HG03460 (cell line): ENCODE results near the gene CACNA2D1.
"Not testable (repeated sequence)": the region's sequence is repeated elsewhere in the genome, so short reads cannot be mapped to it uniquely, and the experiment has no call there.

Experiments used
- ATAC-seq: cut with Tn5 transposase; IDR thresholded peaks from one replicate; pipeline ENCODE4 v1.9.1; 2021; ENCODE audit not compliant: unreplicated experiment

CACNA2D1 gene

DNA sequence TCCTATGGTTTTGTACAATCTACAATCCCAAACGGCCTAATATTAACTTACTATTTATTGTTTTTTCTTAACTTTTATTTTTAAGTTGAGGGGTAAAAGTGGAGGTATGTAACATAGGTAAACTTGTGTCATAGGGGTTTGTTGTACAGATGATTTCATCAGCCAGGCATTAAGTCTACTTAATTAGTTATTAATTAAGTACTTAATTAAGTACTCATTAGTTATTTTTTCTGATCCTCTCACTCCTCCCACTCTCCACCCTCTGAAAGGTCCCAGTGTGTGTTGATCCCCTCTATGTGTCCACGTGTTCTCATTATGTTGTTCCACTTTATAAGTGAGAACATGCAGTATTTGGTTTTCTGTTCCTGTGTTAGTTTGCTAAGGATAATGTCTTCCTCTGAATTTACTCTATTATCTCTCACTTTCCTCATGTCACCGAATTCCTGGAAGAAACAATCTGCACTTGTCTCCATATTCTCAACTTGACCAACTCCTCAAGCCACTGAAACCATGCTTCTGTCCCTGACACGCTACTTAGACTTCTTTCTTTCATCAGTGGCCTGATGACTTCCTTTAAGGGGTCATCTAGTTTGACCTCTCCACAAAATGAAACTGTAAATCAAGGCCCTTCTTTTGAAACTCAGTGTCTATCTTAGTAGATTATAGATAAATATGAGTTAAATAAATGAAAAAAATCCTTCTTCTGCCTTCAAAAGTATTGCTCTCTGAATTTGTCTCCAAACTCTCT lies 9.1 kb downstream of the CACNA2D1 start:
- no peak for ATAC-seq

DNA sequence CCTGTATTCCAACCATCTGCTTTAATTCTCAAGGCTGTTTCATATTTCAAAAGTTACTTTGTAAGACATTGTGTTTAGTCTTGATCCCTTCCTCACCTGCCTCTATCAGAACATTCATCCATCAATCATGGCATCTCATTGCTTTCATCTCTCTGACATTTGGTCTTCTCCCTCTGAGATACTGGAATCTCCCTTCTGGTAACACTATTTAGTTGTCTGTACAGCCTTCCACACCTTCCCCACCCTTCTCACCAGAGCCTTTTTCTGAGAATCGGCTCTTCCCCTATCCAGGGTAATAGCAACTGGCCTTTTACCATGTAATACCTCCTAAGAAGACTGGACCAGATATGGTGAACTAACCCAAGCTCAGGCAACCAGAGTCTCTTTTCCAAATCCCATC lies 10.1 kb downstream of the CACNA2D1 start:
- no peak for ATAC-seq

DNA sequence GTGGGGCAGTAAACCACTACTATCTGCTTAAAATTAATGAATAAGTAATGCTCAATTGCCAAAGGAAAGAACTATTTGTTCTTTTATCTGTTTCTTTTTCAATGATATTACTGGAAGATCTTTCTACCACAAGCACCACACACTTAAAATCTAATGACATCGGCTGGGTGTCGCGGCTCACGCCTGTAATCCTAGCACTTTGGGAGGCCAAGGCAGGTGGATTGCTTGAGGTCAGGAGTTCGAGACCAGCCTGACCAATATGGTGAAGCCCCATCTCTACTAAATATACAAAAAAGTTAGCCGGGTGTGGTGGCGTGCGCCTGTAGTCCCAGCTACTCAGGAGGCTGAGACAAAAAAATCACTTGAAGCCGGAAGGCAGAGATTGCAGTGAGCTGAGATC lies 10.8 kb downstream of the CACNA2D1 start:
- ATAC-seq = not testable (repeated sequence)

DNA sequence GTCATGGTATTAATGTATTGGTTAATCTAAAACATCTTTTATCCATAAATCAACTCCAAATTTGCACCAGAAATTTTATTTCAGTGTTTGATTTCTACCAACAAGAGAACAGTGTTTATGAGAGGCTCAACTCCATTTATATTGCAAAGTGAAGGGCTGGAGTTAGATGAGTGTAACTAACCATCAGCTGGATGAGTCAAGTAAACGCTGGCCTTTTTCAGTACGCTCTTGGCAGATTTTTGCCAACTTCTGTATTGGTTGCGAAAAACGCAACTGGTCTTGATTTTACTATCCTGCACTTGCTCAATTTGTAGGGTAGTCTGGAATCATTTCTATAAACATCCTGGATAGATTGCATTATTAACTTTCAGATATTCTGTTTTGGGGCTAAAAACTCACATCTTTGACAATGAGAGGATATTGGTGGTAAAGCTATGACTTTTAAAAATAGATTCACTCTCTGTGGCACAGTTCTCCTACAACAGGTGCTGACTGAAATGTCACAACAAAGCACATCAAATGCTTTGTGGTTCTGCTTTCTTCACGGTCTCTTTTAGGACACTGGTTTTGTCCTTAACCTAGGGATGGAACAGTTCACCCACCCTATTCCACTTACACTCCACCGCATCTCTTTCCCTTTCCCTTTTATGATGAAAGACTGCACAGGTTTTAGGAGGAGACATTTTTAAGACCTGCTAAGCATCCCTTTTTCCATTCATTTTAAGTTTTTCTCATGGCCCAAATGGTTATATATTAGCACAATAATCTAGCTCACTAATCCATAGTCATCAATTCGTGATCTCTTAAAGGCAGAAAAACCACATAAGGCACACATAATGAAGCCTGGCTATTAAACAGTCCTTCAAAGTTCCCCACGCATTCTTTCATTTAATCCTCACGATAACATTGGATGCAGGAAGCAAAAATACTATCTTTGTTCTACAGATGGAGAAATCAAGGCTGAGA lies 12.8 kb downstream of the CACNA2D1 start:
- no peak for ATAC-seq

DNA sequence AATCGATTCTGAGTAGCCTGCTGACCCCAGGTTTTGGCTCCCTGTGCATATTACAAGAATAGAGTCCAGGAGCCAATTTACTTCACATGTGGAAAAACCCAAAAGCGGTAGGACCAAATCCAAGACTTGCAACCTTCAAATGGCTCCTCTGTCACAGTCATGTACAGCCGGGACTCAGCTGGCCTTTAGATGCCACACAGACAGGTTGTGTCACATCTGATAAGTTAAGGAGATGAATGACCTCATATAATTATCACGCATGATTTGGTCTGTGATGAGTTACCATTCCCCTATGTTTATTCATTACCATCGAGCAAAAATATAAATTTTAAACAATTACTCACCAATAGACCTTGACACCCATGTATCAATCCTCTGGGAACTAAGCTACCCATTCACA lies 14.2 kb downstream of the CACNA2D1 start:
- no peak for ATAC-seq

DNA sequence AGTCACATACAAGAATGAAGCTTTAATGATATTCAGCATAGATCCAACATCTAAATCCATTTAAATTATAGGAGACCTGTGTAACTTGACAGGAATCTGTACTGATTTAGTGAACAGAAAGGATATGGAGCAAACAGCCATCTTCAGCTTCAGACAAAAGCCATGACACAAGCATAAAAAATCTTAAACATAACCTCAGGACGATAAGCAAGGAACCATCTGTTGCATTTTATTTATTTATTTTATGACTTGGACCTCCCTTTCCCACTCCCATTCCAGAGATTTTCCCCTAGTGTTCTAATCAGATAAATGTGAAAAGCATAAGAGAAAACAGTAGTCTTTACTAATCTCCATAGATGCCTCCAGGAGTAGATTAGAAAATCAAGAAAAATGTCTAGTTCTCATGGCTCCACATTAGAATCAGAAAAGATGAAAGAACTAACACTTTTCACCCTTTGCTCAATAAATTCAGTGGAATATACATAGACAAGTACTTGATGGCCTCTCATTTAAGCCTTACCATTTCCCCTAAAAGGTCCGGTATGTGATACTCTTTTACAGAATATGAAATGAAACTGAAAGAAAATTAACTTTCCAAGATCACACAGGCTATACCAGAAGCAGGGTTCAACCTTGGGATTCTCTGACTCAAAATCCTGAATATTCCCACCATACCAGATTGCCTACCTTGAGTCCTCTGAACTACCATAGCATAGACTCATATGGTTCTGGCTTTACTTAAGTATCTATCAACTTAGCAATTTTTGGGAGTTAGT lies 15.2 kb downstream of the CACNA2D1 start:
- ATAC-seq = no peak

DNA sequence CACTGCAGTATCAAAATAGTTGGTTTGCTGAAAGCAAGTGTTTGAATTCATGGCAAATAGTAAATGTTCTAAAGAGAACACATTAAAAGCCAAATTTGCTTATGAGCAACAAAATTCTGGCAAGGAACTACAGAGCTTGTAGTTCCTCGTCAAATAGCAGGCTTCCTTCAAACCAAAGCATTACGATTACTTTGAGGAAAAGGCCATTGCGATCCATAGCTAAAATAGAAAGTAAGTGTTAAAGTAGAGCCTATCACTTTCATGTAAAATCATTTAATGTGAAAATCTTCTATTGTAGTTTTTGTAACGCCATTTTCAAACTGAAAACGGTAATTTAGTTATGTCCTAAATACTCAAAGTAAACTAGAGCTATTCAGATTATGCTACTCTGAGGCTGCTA lies 20.1 kb downstream of the CACNA2D1 start:
- no peak for ATAC-seq

DNA sequence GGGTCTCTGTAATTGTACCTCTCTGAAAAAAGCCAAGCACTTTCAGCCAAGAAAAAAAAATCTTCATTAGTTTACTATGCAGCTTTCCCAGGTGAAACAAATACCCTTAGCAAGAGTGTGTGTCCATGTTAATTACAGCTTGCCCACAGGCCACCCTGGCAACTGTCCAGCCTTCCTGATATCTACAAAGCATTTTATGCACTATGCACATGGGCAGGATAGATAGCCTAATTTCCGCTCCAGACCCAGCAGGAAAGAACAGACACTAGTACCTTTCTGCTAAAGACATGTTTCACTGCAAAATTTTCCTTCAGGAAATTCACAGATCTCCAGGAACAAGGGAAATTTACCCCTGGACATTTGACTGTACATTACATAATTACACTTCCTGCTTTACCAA lies 24.4 kb downstream of the CACNA2D1 start:
- no peak for ATAC-seq

DNA sequence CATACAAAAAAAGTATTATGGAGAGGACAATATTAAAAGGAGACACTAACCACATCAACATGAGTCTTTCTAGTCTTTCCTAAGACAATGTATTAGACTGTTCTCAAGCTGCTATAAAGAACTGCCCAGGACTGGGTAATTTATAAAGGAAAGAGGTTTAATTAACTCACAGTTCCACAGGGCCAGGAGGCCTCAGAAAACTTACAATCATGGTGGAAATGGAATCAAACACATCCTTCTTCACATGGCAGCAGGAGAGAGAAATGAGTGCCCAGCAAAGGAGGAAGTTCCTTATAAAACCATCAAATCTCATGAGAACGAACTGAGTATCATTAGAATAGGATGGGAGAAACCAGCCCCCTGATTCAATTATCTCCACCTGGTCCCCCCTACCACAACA lies 25.7 kb downstream of the CACNA2D1 start:
- no peak for ATAC-seq

DNA sequence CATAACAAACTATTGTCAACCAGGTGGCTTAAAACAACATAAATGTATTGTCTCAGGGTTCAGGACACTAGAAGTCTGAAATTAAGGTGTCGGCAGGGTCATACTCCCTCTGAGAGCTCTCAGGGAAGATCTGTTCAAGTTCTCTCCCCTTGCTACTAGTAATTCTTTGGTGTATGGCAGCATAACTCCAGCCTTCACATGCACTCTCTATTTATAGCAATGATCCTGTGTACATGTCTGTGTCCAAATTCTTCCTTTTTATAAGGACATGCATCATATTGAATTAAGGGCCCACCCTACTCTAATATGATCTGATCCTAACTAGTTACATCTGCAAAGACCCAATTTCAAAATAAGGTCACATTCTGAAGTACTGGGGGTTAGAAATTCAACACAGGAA lies 27.2 kb downstream of the CACNA2D1 start:
- ATAC-seq = no peak

DNA sequence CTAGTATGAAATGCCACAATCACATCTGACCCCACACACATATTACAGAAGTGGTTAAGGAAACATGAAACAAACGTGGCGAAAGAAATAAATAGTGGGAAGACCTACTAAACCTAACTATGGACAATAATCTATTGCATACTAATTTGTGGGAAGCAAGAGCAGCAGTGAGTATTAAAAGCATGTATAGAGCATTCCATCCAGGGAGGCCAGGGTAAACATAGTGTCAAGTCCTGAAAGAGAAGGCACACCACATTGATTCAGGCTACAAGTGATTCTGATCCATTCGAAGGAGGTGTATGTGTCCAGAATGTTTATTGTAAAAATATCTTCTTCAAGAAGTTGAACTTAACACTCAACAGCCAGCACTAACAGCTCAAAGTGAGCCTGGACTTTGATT lies 29.2 kb downstream of the CACNA2D1 start:
- no peak for ATAC-seq

DNA sequence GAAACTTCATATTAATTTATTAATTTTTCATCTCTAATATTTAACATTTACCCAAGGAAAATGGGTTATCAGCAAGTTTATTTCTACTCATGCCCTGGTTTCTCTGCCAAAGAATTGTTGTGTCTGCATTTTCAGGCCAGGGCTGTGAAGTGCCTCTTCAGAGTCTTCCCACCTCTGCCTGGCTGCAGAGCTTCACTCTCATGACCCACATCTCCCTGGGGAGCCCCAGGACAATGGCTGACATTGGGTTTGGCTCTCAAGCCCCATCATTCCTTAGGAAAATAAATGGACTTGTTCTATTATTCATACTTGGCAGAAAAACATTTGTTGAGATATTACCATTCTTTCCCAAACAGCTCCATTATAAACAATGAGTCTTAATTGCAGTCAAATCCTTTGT lies 30.3 kb downstream of the CACNA2D1 start:
- ATAC-seq = no peak

DNA sequence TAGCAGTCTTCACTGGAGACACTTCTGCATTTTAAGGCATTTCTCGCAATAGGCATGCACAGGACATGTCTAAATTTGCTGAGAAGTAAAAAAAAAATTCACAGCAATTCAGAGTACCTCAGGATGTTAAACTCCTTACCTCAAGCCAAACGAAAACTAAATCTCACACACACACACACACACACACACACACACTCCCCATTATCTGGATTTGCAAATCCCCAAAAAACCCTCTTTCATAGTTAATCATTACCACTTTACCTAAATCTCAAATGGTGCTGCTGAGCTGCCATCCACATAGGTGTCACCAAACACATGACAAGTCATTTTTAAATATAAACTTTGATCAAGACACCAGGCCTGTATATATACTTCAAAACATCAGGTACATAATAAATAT lies 31.8 kb downstream of the CACNA2D1 start:
- ATAC-seq = no peak

DNA sequence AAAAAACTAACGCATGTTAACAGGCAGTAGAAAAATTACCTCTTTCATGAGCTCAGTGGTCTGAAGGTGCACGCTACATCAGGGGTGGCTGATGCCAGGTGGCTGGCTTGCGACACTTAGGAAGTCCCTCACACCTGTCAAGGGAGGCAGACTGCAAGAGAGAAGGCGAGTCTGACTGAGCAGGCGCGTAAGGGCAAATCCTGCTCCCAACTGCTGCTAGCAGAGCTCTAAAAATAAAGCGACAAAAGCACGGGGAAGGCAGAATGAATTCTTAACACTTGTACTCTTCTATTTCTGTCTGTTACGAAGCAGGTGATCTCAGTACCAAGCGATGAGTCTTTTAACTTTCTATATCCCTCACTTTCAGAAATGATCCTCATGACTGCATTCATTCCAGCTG lies 33.1 kb downstream of the CACNA2D1 start:
- ATAC-seq = no peak

DNA sequence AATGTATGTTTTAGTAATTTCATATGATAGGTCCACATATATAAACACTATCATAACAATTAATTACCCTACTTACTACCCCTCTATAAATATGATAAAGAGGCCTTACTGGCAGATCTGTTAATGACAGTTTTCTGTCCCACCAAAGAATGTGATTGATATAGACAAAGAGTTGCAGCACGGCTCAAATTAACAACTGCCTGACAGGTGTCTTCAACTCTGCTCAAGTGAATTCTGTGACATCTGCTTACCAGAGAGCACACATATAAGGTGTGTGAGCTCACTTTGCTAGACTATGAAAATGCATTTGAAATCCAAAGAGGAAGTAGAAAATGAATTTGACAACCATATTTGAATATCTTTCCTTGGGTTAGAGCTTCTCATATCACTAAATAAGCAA lies 36.6 kb downstream of the CACNA2D1 start:
- ATAC-seq = no peak

DNA sequence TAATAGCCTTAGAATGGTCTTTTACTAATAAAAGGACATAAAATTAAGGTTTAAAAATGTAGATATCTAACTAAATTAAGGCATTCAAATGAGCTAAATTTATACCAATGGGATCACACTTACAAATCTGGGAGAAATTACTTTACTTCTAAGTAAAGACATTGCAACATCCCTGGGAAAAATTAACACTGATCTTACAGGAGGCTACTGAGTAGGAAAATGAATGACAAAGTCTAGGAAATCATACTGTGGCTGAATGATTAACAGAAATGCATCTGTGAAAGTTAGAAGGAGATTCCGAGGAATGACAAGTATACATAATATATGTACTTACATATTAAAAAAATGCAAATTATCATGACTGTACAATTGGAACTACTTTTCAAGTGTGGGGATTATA lies 38.3 kb downstream of the CACNA2D1 start:
- no peak for ATAC-seq

DNA sequence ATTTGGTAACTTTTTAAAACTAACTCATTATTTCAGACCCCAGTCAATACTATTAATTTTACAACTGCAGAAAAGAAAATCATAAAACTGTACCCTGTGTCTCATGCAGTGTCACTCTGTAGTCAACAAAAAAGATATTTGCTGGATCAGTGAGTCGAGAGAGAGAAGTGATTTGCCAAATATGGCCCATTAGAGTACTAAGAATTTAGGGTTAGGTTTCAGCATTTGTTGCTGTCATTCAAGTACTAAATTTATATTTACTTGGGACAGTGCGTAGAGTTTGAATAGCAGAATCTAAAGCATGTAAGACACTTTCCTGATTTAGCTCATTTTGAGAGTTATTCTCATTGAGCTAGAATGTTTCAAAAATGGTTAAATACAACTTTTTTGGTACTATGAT lies 38.9 kb downstream of the CACNA2D1 start:
- ATAC-seq = no peak

DNA sequence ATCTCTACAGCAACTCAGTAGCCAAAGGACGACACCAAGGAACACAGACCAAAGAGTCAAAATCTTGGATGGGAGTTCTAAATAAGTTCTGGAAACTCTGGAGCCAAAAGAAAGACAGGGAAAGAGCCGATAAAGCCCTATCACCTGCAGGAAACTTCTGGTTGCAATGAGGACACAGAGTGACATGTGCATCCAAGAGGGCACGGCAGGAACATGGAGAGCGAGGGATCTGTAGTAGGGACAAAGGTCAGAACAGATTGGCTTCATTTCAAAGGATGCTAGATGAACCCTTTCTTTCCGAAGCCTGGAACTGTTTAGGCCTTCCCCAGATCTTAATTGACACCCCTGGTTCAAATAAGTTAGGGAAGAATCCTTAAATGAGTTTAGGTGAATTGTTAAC lies 39.5 kb downstream of the CACNA2D1 start:
- no peak for ATAC-seq

DNA sequence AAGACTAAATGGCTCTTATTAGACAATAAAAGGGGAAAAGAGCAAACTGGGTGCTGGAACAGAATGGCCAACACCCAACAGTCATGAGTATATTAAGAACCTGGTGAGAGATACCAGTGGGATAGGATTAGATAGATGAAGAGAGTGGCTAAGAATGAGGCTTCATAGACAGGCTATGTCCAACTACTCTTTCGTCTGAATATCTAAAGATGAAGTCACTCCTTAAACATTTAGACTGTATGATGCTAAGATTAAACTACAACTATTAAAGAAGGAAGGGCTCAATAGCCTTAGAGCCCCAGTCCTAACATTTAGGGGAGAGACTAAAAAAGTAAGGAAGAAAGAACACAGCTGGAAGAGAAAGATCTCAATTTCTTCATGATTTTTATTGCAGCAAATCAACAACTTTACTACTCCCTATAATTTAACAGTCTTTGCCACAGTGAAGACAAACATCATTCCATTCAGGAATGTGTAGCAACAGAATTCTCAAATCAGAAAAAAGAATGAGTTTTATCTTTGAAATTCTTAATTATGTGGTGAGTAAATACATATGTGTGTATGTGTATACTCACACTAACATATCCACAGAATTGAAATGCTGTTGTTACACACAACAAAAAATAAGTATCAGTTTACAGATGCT lies 45.6 kb downstream of the CACNA2D1 start:
- no peak for ATAC-seq

DNA sequence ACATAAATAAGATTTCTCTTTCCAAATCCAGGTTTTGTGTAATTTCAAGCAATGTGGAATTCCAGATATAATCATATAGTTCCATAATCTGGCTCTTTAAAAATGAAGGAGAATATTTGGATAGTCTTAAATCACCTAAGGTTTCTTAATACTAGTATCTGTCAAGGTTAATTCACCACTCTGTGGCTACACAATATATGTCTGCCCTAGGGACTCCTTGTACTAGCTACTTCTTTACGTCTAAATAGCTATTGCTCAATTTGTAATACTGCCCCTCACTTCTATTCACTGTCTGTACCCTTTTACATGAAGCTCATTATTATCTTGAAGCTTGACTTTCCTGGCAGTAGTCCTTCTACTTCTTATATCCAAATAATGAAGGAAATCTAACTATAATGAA lies 47.2 kb downstream of the CACNA2D1 start:
- no peak for ATAC-seq

DNA sequence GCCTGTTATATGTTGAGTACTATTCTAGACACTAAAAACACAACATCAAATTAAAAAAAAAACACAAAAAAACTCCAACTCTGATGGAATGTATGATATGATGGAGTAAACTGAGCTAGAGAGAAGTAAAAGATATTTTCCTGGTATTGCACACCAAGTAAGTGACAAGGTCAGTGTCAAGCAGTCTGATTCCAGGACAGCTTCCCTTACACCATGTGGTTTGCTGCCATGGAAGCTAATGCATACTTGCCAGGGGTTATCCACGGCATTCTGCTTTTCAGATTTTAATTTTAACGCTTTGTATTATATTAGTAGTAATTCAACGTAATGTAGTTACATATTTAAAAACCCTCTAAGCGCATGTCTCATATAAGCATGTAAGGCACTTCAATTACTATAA lies 48.4 kb downstream of the CACNA2D1 start:
- no peak for ATAC-seq
